Measurements from ENCODE around the gene LDLRAD4. TPM values are rescaled to one million over a fixed set of nuclear protein-coding genes. Genes with fewer than 3 reads are reported as not detected.

LDLRAD4 gene
- total RNA-seq, 1 donor from 2014 or later: 6.7 TPM

GRCh38 chr18:13369756-13370510, 151.4 kb downstream of the LDLRAD4 start:
- DNase-seq (ENCODE audit: low read depth in 2 of 2): peak in 1 of 2 donors; percentile 27

- no peak for DNase-seq (ENCODE audit: low read depth in 2 of 2)
Observed at GRCh38 chr18:13370995-13371625, 152.6 kb downstream of the LDLRAD4 start.

GRCh38 chr18:13371689-13372418, 153.3 kb downstream of the LDLRAD4 start:
- DNase-seq (ENCODE audit: low read depth in 2 of 2): no peak

GRCh38 chr18:13372531-13372951, 154.0 kb downstream of the LDLRAD4 start:
- no peak for DNase-seq (ENCODE audit: low read depth in 2 of 2)

GRCh38 chr18:13374096-13374467, 155.5 kb downstream of the LDLRAD4 start:
- no peak for DNase-seq (ENCODE audit: low read depth in 2 of 2)

GRCh38 chr18:13374468-13375301, 156.1 kb downstream of the LDLRAD4 start:
- peak; percentile 68 to 82 for DNase-seq (ENCODE audit: low read depth in 2 of 2)

- DNase-seq (ENCODE audit: low read depth in 2 of 2): peak; percentile 92 to 98
Observed at GRCh38 chr18:13375302-13376255, 157.0 kb downstream of the LDLRAD4 start.

- no peak for DNase-seq (ENCODE audit: low read depth in 2 of 2)
Observed at GRCh38 chr18:13376298-13376840, 157.8 kb downstream of the LDLRAD4 start.

GRCh38 chr18:13376841-13377351, 158.3 kb downstream of the LDLRAD4 start:
- DNase-seq (ENCODE audit: low read depth in 2 of 2): no peak

GRCh38 chr18:13377496-13377895, 158.9 kb downstream of the LDLRAD4 start:
- DNase-seq (ENCODE audit: low read depth in 2 of 2): peak; percentile 64 to 66

GRCh38 chr18:13378150-13378549, 159.6 kb downstream of the LDLRAD4 start:
- DNase-seq (ENCODE audit: low read depth in 2 of 2): no peak

GRCh38 chr18:13379062-13379865, 160.7 kb downstream of the LDLRAD4 start:
- DNase-seq (ENCODE audit: low read depth in 2 of 2): peak in 1 of 2 donors; percentile 11

- DNase-seq (ENCODE audit: low read depth in 2 of 2): peak in 1 of 2 donors; percentile 63
Observed at GRCh38 chr18:13379930-13380690, 161.6 kb downstream of the LDLRAD4 start.

- peak in 1 of 2 donors; percentile 31 for DNase-seq (ENCODE audit: low read depth in 2 of 2)
Observed at GRCh38 chr18:13380691-13381070, 162.1 kb downstream of the LDLRAD4 start.

- DNase-seq (ENCODE audit: low read depth in 2 of 2): no peak
Observed at GRCh38 chr18:13381331-13381730, 162.8 kb downstream of the LDLRAD4 start.

- DNase-seq (ENCODE audit: low read depth in 2 of 2): peak; percentile 89 to 94
Observed at GRCh38 chr18:13381944-13382365, 163.4 kb downstream of the LDLRAD4 start.

- DNase-seq (ENCODE audit: low read depth in 2 of 2): peak; percentile 93 to 98
Observed at GRCh38 chr18:13382366-13382953, 163.9 kb downstream of the LDLRAD4 start.
